Osteocyte (in vitro differentiated cells): ENCODE data around the gene NOB1. TPM values are rescaled to one million over a fixed set of nuclear protein-coding genes. Genes with fewer than 3 reads are reported as not detected.

Experiments used
- DNase-seq: peaks from one replicate; pipeline ENCODE4 v3.0.0; 2021; ENCODE audit warnings: mixed read lengths; ENCODE audit not compliant: unreplicated experiment; ENCODE audit errors: extremely low spot score
- H3K27ac Mint-ChIP-seq: one replicate; pipeline ENCODE4 v1.8.0; 2021; ENCODE audit warnings: mild to moderate bottlenecking, mixed read lengths; ENCODE audit not compliant: unreplicated experiment
- H3K27me3 Mint-ChIP-seq: one replicate; pipeline ENCODE4 v1.8.0; 2021; ENCODE audit warnings: mixed read lengths; ENCODE audit not compliant: unreplicated experiment
- H3K36me3 Mint-ChIP-seq: one replicate; pipeline ENCODE4 v1.8.0; 2021; ENCODE audit warnings: mixed read lengths; ENCODE audit not compliant: unreplicated experiment
- H3K4me1 Mint-ChIP-seq: one replicate; pipeline ENCODE4 v1.8.0; 2021; ENCODE audit warnings: mixed read lengths; ENCODE audit not compliant: unreplicated experiment
- H3K4me3 Mint-ChIP-seq: one replicate; pipeline ENCODE4 v1.8.0; 2021; ENCODE audit warnings: mild to moderate bottlenecking, moderate library complexity, mixed read lengths; ENCODE audit not compliant: unreplicated experiment
- H3K9me3 Mint-ChIP-seq: one replicate; pipeline ENCODE4 v1.8.0; 2021; ENCODE audit warnings: mixed read lengths; ENCODE audit not compliant: unreplicated experiment
- total RNA-seq: library from RNA; stranded (reverse); gene quantifications from 2 replicates; pipeline ENCODE4 v1.2.1, GENCODE V29; 2021
- TF ChIP-seq, protein P1 (sequence below): fragments of 200-600 bp; sonication (generic); IDR thresholded peaks from 2 replicates; pipeline ENCODE4 v1.5.0; 2021; ENCODE audit warnings: antibody characterized with exemption, mild to moderate bottlenecking, moderate library complexity

NOB1 gene
- total RNA-seq, 1 donor from 2014 or later: 43.3 TPM

DNA sequence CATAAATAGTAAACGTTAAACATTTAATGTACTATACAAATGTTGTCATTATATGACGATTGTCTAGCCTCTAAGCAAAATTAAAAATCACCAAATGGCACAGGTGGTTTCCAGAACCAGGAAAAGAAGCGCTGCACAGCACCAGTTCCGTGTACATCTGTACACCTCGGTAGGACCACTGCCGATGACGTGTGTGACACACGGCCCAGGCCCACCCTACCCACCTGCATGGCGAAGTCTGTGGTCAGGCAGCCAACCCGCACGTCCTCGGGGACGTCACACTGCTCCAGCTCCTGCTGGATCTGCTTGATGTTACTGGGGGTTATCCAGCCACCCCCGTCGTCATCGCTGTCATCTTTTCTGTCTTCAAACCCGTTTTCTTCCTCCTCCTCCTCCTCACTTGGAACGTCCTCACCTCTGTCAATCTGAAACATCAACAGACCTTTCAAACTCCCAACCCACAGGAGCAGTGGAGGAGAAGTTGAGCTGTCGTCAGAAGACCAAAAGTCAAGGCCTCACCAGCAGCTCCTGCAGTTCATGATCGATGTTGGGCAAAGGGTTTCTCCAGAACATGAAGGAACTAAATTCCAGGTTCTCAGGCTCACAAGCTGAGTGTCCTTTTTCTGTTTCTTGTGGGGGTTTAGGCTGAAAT lies 5.9 kb downstream of the NOB1 start:
- H3K27me3 Mint-ChIP-seq: no peaks in the 10 kb centered on the region
- H3K4me3 Mint-ChIP-seq: no peak overlapping the region
- H3K4me1 Mint-ChIP-seq: peaks cover 12% of the 10 kb centered on the region
- H3K27ac Mint-ChIP-seq: no peak overlapping the region
- no peak for DNase-seq
- peaks cover 36% of the 10 kb centered on the region for H3K36me3 Mint-ChIP-seq
- H3K9me3 Mint-ChIP-seq: no peaks in the 10 kb centered on the region
- TF ChIP-seq, protein P1, sequence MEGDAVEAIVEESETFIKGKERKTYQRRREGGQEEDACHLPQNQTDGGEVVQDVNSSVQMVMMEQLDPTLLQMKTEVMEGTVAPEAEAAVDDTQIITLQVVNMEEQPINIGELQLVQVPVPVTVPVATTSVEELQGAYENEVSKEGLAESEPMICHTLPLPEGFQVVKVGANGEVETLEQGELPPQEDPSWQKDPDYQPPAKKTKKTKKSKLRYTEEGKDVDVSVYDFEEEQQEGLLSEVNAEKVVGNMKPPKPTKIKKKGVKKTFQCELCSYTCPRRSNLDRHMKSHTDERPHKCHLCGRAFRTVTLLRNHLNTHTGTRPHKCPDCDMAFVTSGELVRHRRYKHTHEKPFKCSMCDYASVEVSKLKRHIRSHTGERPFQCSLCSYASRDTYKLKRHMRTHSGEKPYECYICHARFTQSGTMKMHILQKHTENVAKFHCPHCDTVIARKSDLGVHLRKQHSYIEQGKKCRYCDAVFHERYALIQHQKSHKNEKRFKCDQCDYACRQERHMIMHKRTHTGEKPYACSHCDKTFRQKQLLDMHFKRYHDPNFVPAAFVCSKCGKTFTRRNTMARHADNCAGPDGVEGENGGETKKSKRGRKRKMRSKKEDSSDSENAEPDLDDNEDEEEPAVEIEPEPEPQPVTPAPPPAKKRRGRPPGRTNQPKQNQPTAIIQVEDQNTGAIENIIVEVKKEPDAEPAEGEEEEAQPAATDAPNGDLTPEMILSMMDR: no peak

DNA sequence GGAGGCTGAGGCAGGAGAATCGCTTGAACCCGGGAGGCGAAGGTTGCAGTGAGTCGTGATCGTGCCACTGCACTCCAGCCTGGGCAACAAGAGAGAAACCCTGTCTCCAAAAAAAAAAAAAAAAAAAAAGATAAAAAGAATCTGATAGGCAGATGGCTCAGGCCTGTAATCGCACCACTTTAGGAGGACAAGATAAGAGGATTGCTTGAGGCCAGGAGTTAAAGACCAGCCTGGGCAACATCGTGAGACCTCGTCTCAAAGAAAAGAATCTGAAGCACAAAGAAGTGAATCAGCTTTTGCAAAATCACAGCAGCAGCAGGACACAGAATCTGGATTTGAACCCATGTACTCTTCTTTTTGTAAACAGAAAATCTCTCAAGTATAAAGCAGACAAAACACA lies 7.6 kb downstream of the NOB1 start:
- Mint-ChIP-seq H3K9me3 (no peaks in the 10 kb centered on the region), H3K27me3 (no peaks in the 10 kb centered on the region), H3K4me1 (peaks cover 7% of the 10 kb centered on the region), H3K4me3 (no peak overlapping the region), H3K36me3 (peaks cover 46% of the 10 kb centered on the region), H3K27ac (no peak overlapping the region)
- no peak for DNase-seq
- TF ChIP-seq, protein P1: no peak

DNA sequence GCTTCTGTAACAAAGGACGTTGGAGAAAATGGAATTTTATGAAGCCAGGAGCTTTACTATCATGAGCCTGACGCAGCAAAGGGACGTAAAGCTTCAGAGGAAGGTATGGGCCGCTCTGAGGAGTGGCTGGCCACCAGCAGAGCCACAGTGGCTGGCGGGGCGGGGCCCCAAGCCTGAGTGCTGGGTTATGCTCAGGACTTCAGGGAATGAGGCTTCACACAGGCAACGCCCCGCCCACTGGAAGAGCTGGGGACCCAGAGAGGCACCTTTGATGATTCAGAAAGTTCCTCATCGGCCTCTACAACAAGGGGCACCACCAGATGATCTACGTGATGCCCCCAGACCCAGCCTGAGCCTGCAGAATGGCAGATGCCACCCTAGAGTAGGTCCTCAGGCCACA lies 8.8 kb downstream of the NOB1 start:
- no peaks in the 10 kb centered on the region for H3K27me3 Mint-ChIP-seq
- TF ChIP-seq, protein P1: no peak
- H3K9me3 Mint-ChIP-seq: no peaks in the 10 kb centered on the region
- peaks cover 18% of the 10 kb centered on the region for H3K4me1 Mint-ChIP-seq
- no peak overlapping the region for H3K4me3 Mint-ChIP-seq
- H3K36me3 Mint-ChIP-seq: peaks cover 51% of the 10 kb centered on the region
- H3K27ac Mint-ChIP-seq: no peak overlapping the region
- DNase-seq: no peak

DNA sequence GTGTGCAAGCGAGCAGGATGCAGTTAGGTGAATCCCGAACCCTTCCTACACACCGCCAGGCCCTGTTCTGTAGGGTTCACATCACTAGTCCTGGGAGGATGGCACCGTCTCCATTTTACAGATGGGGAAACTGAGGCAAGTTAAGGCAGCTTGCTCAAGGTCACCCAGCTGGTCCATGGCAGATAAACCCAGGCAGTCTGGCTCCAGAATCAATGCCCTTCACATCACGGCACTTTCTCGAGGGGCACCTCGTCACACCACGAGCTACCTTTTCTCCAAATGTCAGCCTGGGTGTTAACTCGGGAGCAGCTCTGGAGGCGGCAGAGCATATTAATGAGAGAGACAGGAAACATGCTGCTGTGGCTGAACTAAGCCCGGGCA lies 9.5 kb downstream of the NOB1 start:
- Mint-ChIP-seq H3K4me1 (peaks cover 20% of the 10 kb centered on the region), H3K36me3 (peaks cover 50% of the 10 kb centered on the region), H3K4me3 (no peak overlapping the region), H3K27ac (no peak overlapping the region), H3K27me3 (no peaks in the 10 kb centered on the region), H3K9me3 (no peaks in the 10 kb centered on the region)
- no peak for DNase-seq
- TF ChIP-seq, protein P1: no peak

DNA sequence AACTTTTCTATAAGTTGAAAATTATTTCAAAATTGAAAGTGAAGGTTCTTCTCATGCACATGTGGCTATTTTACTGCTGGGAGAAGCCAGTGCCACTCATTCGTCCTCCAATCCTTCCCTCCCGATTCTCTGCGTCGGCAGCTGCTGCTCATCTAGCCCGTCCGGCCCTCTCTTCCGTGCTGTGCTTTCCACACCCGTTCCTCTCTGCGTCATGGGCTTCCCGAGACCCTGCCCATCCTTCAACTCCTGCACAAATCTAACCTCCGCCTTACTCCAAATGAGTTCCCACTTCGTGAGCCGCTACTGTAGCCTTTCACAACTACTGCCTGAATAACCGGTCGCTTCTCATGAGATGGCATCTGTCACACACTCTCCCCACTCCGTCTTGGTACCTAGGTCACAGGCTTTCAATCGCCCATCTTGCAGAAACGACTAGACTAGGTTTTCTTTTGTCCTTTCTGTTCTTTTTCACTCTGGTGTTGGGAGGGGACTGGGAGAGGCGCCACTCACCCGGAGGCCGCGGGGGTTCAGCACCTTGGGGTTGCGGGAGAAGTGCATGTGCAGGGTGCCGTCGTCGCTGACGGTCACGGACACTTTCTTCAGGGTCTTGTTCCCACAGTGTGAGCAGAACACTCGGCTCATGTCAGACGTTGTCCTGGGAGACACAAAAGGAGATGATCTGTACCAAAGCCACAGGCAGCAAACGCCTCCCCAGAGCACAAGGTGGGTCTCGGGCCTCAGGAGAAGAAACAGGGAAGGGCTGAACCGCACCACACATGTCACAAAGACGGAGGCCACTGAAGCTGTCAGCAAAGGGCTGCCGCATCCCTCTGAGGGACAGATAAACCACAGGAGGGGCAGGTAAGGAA lies 10.1 kb downstream of the NOB1 start:
- Mint-ChIP-seq H3K9me3 (no peaks in the 10 kb centered on the region), H3K27me3 (no peaks in the 10 kb centered on the region), H3K4me1 (peaks cover 22% of the 10 kb centered on the region), H3K36me3 (peaks cover 51% of the 10 kb centered on the region), H3K4me3 (no peak overlapping the region), H3K27ac (no peak overlapping the region)
- TF ChIP-seq, protein P1: no peak
- no peak for DNase-seq
